Astrocyte (in vitro differentiated cells and primary cell): ENCODE results near the gene ENPP3.

Source experiments
- EZH2 ChIP-seq: IDR thresholded peaks from 2 replicates; pipeline ENCODE4 v1.6.1; 2012; ENCODE audit warnings: mild to moderate bottlenecking, low read length, inconsistent platforms; ENCODE audit not compliant: insufficient read depth
- TF ChIP-seq, protein P1 (sequence below): IDR thresholded peaks from 2 replicates; pipeline ENCODE4 v1.5.1; 2011; ENCODE audit warnings: low read depth, mild to moderate bottlenecking, inconsistent platforms, low read length, moderate library complexity; ENCODE audit not compliant: insufficient read depth

GRCh38 chr6:131779304-131779703 is 142.2 kb downstream of the ENPP3 start:
- TF ChIP-seq EZH2: no peak
- TF ChIP-seq, protein P1, sequence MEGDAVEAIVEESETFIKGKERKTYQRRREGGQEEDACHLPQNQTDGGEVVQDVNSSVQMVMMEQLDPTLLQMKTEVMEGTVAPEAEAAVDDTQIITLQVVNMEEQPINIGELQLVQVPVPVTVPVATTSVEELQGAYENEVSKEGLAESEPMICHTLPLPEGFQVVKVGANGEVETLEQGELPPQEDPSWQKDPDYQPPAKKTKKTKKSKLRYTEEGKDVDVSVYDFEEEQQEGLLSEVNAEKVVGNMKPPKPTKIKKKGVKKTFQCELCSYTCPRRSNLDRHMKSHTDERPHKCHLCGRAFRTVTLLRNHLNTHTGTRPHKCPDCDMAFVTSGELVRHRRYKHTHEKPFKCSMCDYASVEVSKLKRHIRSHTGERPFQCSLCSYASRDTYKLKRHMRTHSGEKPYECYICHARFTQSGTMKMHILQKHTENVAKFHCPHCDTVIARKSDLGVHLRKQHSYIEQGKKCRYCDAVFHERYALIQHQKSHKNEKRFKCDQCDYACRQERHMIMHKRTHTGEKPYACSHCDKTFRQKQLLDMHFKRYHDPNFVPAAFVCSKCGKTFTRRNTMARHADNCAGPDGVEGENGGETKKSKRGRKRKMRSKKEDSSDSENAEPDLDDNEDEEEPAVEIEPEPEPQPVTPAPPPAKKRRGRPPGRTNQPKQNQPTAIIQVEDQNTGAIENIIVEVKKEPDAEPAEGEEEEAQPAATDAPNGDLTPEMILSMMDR: no peak
